ENCODE results near the gene RPS2.

Gene RPS2

GRCh38 chr16:1980770-1981087 lies 16.1 kb upstream of the RPS2 start:
- DNase-seq (ENCODE audit: low read depth) = no peak
- H3K4me3 ChIP-seq (ENCODE audit: low read depth, low read length) = no peak overlapping the region

GRCh38 chr16:1980030-1980769 lies 15.6 kb upstream of the RPS2 start:
- TF ChIP-seq CTCF (IDR thresholded peaks at IDR 0.05; ENCODE audit: insufficient read depth, low read depth, low read length, missing control alignments) = no peak
- no peak overlapping the region for H3K4me3 ChIP-seq (ENCODE audit: low read depth, low read length)

More at GRCh38 chr16:1980770-1981087, 16.1 kb upstream of the RPS2 start:
- no peak for TF ChIP-seq CTCF (IDR thresholded peaks at IDR 0.05; ENCODE audit: insufficient read depth, low read depth, low read length, missing control alignments)

GRCh38 chr16:1979271-1980029 lies 14.8 kb upstream of the RPS2 start:
- no peak for DNase-seq (ENCODE audit: low read depth)
- H3K4me3 ChIP-seq (ENCODE audit: low read depth, low read length) = no peak overlapping the region
- TF ChIP-seq CTCF (IDR thresholded peaks at IDR 0.05; ENCODE audit: insufficient read depth, low read depth, low read length, missing control alignments) = no peak

More at GRCh38 chr16:1980030-1980769, 15.6 kb upstream of the RPS2 start:
- no peak for DNase-seq (ENCODE audit: low read depth)

- no peak for TF ChIP-seq CTCF (IDR thresholded peaks at IDR 0.05; ENCODE audit: insufficient read depth, low read depth, low read length, missing control alignments)
- no peak for DNase-seq (ENCODE audit: low read depth)
- no peak overlapping the region for H3K4me3 ChIP-seq (ENCODE audit: low read depth, low read length)
Observed at GRCh38 chr16:1978476-1979120, 14.0 kb upstream of the RPS2 start.

GRCh38 chr16:1977875-1978268 lies 13.2 kb upstream of the RPS2 start:
- no peak for DNase-seq (ENCODE audit: low read depth)
- H3K4me3 ChIP-seq (ENCODE audit: low read depth, low read length) = no peak overlapping the region
- no peak for TF ChIP-seq CTCF (IDR thresholded peaks at IDR 0.05; ENCODE audit: insufficient read depth, low read depth, low read length, missing control alignments)

- DNase-seq (ENCODE audit: low read depth) = no peak
- no peak for TF ChIP-seq CTCF (IDR thresholded peaks at IDR 0.05; ENCODE audit: insufficient read depth, low read depth, low read length, missing control alignments)
- H3K4me3 ChIP-seq (ENCODE audit: low read depth, low read length) = no peak overlapping the region
Observed at GRCh38 chr16:1976951-1977874, 12.6 kb upstream of the RPS2 start.

All from GM12865 (cell line).